Middle frontal gyrus (tissue), 1 donor: ENCODE results near the gene SLFN13.
"Not testable (repeated sequence)": the region's sequence is repeated elsewhere in the genome, so short reads cannot be mapped to it uniquely, and the experiment has no call there.

Source experiments
- DNase-seq: peaks from one replicate; pipeline ENCODE4 v3.0.0-alpha.2; 2015; ENCODE audit warnings: low spot score; ENCODE audit errors: extremely low spot score

SLFN13 gene

DNA sequence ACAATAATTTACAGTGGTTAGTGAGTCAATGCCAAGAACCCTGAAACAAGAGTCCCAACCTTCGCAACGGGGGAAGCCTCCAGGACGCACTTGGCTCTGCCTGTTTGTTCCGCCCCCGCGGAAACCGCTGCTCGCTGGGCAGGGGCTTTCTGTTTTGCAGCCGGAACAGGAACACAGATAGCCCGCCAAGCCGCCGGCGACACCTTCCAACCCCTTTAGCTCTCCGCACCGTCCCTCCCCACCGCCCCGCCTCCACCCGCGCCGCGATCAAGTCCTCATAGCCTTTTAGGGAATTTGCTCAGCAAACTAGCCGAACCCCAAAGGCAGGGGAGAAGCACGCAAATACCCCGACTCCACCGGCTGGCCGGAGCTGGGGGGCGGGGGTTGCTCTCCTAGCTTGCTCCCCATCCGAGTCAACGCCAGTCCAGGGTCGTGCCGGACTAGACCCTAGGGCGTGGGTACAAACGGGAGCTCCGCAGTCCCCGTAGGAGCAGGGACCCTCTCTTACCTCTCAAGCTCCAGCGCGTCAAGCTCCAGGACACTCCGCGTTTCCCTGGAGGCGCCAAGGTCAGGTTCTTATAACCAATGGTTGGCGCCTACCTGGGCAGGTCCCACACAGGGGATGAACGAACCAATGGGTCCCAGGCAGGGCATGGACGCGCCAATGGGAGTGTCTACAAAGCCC, at the start of gene SLFN13:
SLFN13 (minus strand) TSS at position 553 of the 685 bp plus-strand sequence. CDS start 3,086 bp downstream, outside the sequence.
- no peak for DNase-seq

- no peak for DNase-seq
Measured at GRCh38 chr17:35496451-35497290, 48.1 kb upstream of the SLFN13 start.

DNA sequence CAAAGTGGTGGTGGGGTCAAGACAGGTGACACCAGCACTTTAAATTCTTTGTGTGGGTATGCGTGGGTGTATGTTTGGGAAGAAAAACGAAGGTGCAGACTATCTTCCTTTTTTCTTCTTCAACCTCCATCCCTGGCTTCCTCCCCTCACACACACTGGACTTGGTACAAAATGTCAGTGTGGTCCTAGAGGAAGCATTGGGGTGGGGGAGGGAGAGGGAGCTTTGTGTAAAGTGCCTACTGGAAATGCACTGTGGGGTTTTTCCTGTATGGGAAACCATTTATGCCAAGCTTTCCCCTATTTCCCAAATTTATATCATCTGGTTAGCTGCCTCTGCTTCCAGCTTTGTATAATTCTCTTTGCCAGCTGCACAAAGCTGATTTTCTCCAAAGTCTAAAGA, 44.5 kb upstream of the SLFN13 start:
- DNase-seq, result no peak

DNA sequence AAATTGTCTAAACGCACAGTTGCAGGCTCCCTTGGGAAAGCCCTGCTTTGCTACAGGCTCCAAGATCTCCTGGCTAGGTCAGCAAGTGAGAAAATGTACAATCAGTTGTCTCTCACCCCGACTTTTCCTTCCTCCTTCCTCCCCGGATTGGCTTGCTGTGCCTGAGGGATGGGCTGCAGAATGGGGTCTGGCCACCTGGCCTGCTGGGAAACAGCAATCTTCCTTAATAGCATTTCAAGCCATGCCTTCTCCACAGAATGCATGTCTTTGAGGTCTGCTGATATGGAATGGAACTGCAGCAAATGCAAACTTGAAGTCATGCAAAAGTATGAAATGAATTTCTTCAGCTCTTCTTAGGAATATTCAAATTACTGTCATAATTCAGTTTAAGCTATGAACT, 42.9 kb upstream of the SLFN13 start:
- no peak for DNase-seq

DNA sequence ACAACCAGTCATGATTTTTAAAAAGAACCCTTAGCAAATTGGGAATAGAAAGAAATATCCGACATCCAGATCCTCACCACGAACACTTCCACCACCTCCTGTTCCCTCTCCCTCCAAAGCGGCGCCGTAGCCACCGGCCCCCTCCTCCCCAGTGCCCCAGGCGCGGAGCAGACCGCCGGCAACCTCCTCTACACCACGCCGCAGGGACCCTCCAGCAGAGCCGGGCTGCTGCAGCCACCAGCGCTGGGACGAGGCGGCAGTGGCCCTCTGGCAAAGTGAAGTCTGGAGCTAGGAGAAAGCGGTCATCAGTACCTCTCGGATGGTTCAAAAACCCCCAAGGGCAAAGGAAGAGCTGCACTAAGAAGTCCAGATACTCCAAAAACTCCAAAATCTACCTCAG, 41.4 kb upstream of the SLFN13 start:
- DNase-seq, result no peak

DNA sequence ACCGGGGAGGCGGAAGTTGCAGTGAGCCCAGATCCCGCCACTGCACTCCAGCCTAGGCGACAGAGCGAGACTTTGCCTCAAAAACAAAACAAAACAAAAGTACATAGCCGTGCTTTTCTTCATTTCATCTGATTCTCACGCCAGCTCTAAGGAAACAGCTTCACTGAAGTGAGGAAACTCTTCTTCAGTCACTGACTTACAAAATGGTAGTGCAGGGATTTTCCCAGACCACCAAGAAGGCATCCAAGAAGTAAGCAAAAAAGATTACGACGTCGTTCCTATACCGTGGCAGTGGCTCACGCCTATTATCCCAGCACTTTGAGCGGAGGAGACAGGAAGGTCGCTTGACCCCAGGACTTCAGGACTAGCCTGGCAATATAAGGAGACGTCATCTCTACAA, 40.4 kb upstream of the SLFN13 start:
- no peak for DNase-seq

DNA sequence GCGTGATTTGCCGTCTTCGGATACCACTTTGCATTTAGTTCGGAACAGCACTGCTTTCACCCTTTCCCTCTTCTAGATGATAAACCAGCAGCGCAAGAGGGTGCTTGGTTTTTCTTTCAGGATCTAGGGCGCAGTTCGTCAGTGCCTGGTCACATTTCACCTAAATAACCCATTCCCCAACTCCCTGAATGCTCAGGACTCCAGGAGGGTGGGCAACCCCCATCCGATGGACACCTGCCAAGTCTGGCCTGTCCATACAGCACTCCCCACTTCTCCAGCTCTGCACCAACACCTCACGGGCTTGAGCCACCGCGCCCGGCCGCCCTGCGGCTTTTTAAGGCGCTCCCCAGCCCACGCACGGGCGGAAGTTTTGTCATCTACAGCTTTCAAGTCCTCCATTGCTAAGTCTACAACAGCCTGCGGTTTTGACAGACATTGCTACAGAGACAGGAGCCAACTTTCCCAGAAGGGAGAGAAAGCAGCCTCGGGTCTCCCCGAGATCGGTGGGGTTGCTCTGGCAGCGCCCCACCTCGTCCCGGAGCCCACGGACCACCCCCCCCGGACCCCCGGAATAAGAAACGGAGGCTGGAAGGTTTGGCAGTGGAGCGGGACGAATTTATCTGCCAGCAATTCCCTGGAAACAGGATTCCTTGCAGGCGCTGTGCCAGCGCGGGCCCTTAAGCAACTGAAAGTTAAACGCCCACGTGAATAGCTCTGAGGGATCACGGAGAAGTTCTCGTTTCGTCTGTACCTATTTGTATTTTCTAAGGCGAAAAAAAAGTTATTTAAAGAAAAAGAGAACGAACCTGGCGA, 38.6 kb upstream of the SLFN13 start:
- DNase-seq, result no peak

GRCh38 chr17:35479271-35479670, 30.7 kb upstream of the SLFN13 start:
- DNase-seq, result no peak

DNA sequence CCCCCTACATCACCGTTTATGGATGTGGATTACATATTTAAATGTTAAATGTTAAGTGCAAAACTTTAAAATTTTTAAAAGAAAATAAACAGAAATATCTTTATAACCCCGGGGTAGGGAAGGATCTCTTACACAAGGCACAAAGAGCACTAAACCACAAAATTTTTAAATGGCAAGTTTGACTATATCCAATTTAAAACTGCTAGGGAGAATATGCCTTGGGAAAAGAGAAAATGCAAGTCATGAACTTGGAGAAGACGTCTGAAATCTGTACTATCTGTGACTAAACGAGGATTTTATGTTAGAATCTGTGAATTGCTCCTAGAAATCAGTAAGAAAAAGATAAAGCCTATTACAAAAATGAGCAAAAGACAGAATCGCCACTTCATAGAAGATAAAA, 28.7 kb upstream of the SLFN13 start:
- no peak for DNase-seq

DNA sequence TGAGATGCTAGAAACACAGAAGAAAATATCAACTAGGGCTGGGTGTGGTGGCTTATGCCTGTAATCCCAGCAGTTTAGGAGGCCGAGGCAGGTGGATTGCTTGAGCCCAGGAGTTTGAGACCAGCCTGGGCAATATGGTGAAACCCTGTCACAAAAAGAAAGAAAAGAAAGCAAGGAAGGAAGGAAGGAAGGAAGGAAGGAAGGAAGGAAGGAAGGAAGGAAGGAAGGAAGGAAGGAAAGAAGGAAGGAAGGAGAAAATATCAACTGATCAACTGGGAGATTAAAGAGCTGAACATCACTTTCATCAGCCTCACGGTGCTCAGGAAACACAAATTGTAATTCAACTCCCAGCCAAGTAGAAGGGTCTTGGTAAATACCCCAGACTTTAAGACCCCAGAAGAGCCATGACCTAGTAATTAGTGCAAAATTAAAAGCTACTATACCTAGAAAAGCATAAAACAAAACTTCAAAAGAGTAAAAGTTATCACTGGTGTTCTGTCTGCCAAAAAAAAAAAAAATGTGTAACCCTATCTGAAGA, 27.8 kb upstream of the SLFN13 start:
- no peak for DNase-seq

GRCh38 chr17:35468475-35468874, 19.9 kb upstream of the SLFN13 start:
- DNase-seq, result no peak

- DNase-seq, result no peak
Measured at GRCh38 chr17:35467824-35468223, 19.3 kb upstream of the SLFN13 start.

DNA sequence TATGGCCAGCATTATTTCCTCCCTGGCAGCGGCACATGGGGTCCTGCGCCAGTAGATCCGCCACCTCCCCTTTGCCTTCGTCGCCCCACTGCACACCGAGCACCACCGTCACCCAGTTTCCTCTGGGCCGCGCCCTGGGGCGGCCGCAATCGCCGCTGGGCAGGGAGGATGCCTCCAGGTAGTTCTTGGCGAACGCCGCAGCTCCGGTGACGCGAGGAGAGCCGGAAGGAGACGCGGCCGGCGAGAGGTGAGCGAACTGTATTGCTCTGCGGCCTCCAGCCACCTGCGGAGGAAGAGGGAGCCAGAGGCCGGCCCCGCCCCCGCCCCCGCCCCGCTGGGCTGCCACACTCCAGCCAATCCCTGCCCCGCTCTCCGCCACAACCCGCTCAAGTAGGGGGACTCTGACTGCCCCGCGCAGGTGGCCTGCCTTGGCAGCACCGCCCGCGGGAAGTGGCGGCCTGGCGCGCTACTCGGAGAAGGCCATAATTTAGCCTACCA, 11.8 kb upstream of the SLFN13 start:
- DNase-seq, result no peak

- DNase-seq, result not testable (repeated sequence)
Measured at GRCh38 chr17:35454035-35454434, 5.5 kb upstream of the SLFN13 start.

DNA sequence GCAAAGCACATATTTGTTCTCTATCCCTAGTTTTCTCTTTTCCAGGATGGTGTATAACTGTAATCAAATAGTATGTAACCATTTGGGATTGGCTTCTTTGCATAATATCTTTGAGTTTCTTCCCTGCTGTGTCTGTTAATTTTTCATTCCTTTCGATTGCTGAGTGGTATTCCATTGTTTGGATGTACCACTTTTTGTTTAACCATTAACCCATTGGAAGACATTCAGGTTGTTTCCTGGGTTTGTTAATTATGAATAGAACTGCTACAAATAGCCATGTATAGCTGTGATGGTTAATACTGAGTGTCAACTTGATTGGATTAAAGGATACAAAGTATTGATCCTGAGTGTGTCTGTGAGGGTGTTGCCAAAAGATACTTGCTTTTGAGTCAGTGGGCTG, 4.6 kb upstream of the SLFN13 start:
- DNase-seq, result no peak

DNA sequence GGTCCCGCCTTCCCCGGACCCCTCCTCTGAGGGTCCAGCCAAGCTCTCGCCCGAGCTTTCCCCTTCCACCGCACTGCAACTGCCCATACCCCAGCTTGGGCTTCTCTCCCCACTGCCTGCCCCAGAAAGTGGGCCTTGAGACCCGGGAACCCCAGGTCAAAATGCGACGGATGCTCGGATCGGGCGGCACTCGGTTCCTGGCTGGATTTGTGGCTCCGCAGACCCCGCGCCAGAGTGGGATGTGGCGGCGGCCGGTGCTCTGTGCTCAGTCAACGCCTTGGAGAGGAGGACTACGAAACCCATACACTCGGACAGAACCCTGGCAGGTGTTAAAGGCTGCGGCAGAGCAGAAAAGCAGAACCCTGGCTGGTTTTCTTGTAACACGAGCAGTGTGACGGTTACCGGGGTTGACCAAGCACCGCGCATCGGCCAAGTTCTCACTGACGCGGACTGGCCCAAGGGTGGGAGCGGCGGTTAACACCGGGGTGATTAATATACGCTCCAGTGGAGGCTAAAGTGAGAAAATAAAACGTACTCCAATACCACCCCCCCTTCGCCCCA, 885 bp upstream of the SLFN13 start:
- no peak for DNase-seq

GRCh38 chr17:35448899-35449227, 297 bp upstream of the SLFN13 start:
- DNase-seq, result no peak

DNA sequence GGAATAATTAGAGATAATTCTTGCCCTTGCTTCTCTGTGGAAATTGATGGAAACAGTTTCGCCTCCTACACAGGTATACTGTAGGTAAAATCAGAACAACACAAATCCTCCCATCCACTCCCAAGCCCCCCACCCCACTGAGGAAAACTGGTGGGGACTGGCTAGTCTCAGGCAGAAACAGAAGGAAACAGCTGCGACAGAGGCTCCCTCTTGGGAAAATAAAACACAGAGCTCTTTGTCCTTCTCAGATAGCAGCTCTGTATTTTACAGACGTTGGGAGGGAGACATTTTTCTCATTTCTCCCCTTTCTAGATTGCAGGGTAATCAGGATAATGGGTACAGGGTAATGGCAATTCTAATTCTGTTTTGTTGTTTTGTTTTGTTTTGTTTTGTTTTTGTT, 1.1 kb downstream of the SLFN13 start:
- no peak for DNase-seq

- no peak for DNase-seq
Measured at GRCh38 chr17:35438433-35438832, 10.1 kb downstream of the SLFN13 start.

- DNase-seq, result no peak
Measured at GRCh38 chr17:35433075-35433894, 15.3 kb downstream of the SLFN13 start.
